ENCODE data around the gene ADCY1.

DNA sequence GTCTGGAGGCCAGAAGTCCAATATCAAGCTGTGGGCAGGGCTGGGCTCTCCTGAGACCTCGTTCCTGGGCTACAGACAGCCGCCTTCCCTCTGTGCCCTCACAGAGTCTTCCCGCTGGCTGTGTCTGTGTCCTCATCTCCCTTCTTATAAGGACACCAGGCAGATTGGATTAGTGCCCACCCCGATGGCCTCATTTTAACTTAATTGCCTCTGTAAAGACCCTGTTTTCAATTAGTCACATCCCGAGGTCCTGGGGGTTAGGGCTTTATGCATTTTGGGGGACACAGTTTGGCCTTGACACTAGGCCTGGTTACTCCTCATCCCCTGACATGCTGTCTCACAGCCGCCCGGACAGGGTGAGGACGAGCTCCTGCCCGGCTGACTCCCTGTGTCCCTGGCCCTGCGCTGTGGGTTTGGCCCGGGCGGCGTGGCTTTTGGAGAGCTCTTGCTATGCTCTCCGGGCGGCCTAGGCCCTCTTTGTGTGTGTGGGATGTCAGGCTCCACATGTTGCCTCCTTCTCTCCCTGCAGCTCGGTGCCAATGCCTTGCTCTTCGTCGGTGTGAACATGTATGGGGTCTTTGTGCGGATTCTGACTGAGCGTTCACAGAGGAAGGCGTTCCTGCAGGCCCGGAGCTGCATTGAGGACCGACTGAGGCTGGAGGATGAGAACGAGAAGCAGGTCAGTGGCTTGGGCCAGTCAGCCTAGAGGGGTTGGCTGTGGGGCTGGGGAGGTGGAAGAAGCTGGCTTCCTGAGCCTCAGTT is 18.2 kb downstream of the ADCY1 start:
- no peak for TF ChIP-seq YY1 (IDR thresholded peaks at IDR 0.05; ENCODE audit: insufficient read depth, insufficient read length)
- TF ChIP-seq SUZ12 (IDR thresholded peaks at IDR 0.05; ENCODE audit: extremely low read depth, insufficient read depth, insufficient read length) = no peak
- no peak for TF ChIP-seq ZNF274 (IDR thresholded peaks at IDR 0.05; ENCODE audit: low read depth, low read length)

All from NT2/D1 (cell line).